Erythroblast (primary cell): ENCODE results near the gene ABCB9.

Experiments
- GATA1 ChIP-seq: IDR thresholded peaks from 2 replicates; pipeline ENCODE4 v1.6.1; 2011; ENCODE audit warnings: low read depth, mild to moderate bottlenecking, control low read depth, low read length, moderate library complexity
- POLR2A ChIP-seq: IDR thresholded peaks from 2 replicates; pipeline ENCODE4 v1.6.1; 2011; ENCODE audit warnings: mild to moderate bottlenecking, low read length

GRCh38 chr12:122880668-122881067 is 85.6 kb downstream of the ABCB9 start:
- TF ChIP-seq POLR2A (no peak), GATA1 (no peak)
